ENCODE results near the gene SETD3.

DNA sequence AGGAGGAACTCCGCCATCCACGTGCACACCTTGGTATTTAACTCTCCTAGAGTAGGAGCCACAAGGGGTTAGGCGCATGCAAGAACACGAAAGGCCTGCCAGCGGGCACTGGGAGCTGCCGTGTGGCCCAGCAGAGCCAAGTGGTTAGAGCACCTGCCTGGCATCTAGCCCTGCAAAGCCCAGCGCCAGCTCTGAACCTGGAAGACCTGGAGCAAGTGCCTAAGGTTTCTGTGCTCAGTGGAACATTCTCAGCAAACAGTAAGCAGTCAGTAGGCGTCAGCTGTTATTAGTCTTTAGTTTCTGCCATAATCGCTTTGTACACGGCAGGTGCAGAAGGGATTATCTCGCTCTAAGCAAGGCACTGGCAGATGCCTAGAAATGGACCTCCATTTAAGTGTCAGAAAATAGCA lies 55.4 kb downstream of the SETD3 start:
- no peak for TF ChIP-seq CTCF (IDR thresholded peaks at IDR 0.05)
- TF ChIP-seq POLR2A (IDR thresholded peaks at IDR 0.05): no peak
- no peak for TF ChIP-seq EP300 (IDR thresholded peaks at IDR 0.05)

Data from ovary (tissue), 3 donors.